ENCODE data around the gene F12.

The F12 gene

GRCh38 chr5:177366528-177367322 lies 42.6 kb downstream of the F12 start:
- DNase-seq = peak; percentile 71 to 82
- Histone ChIP-seq H3K79me2 (ENCODE audit: control insufficient read depth, insufficient read depth, low read length, poor library complexity) (peaks cover 10% of the 10 kb centered on the region), H3K27me3 (ENCODE audit: insufficient read depth, low read length) (no peaks in the 10 kb centered on the region), H3K27ac (ENCODE audit: low read depth, low read length) (peak overlapping the region; percentile 35), H3K4me1 (ENCODE audit: control insufficient read depth in 1 of 2, insufficient read depth in 2 of 2, low read length in 2 of 2) (peaks cover 17 to 21% of the 10 kb centered on the region in 2 experiments), H3K14ac (ENCODE audit: low read length) (peak overlapping the region; percentile 78), H3K9ac (ENCODE audit: low read length) (peak overlapping the region; percentile 9), H3K4me2 (ENCODE audit: low read length) (peak overlapping the region; percentile 74), H3K9me3 (ENCODE audit: insufficient read depth, low read depth, low read length) (no peaks in the 10 kb centered on the region), H2BK5ac (ENCODE audit: low read depth, low read length, poor library complexity) (peak overlapping the region; percentile 80), H2AK5ac (ENCODE audit: low read length) (no peak overlapping the region), H4K8ac (ENCODE audit: low read depth, low read length) (peak overlapping the region; percentile 95), H3K79me1 (ENCODE audit: low read length) (peaks cover 18% of the 10 kb centered on the region), H2BK120ac (ENCODE audit: insufficient read depth, low read length, poor library complexity) (peak overlapping the region; percentile 40), H2AFZ (ENCODE audit: insufficient read depth, low read length, poor library complexity) (peak overlapping the region; percentile 65), H4K12ac (ENCODE audit: low read depth, low read length) (peak overlapping the region; percentile 76), H3K4me3 (ENCODE audit: low read depth, low read length) (peak overlapping the region; percentile 65), H3K23ac (ENCODE audit: low read length) (no peak overlapping the region), H2BK12ac (ENCODE audit: low read length) (peak overlapping the region; percentile 29), H3K36me3 (ENCODE audit: control insufficient read depth in 1 of 2, insufficient read depth in 2 of 2, low read length in 2 of 2) (no peaks in the 10 kb centered on the region), H3K4ac (ENCODE audit: low read depth, low read length) (peak overlapping the region; percentile 49), H3K18ac (ENCODE audit: low read length) (peak overlapping the region; percentile 85), H4K91ac (ENCODE audit: low read depth, low read length) (peak overlapping the region; percentile 78)
- WGBS (ENCODE audit: extremely low coverage, insufficient coverage, insufficient read length) = no CpG with 5 or more reads among the region's 36 CpGs

GRCh38 chr5:177365845-177366527 lies 43.4 kb downstream of the F12 start:
- no peaks in the 10 kb centered on the region for H3K27me3 ChIP-seq (ENCODE audit: insufficient read depth, low read length)
- H4K12ac ChIP-seq (ENCODE audit: low read depth, low read length) = peak overlapping the region; percentile 76
- H3K4me1 ChIP-seq (ENCODE audit: control insufficient read depth in 1 of 2, insufficient read depth in 2 of 2, low read length in 2 of 2) = peaks cover 11 to 15% of the 10 kb centered on the region in 2 experiments
- peaks cover 13% of the 10 kb centered on the region for H3K79me1 ChIP-seq (ENCODE audit: low read length)
- no peaks in the 10 kb centered on the region for H3K9me3 ChIP-seq (ENCODE audit: insufficient read depth, low read depth, low read length)
- no CpG with 5 or more reads among the region's 14 CpGs for WGBS (ENCODE audit: extremely low coverage, insufficient coverage, insufficient read length)
- no peaks in the 10 kb centered on the region for H3K36me3 ChIP-seq (ENCODE audit: control insufficient read depth in 1 of 2, insufficient read depth in 2 of 2, low read length in 2 of 2)
- no peak overlapping the region for H3K9ac ChIP-seq (ENCODE audit: low read length)
- peak overlapping the region; percentile 95 for H4K8ac ChIP-seq (ENCODE audit: low read depth, low read length)
- peak overlapping the region; percentile 78 for H4K91ac ChIP-seq (ENCODE audit: low read depth, low read length)
- no peak overlapping the region for H3K18ac ChIP-seq (ENCODE audit: low read length)
- H2AFZ ChIP-seq (ENCODE audit: insufficient read depth, low read length, poor library complexity) = no peak overlapping the region
- peak overlapping the region; percentile 74 for H3K4me2 ChIP-seq (ENCODE audit: low read length)
- H3K79me2 ChIP-seq (ENCODE audit: control insufficient read depth, insufficient read depth, low read length, poor library complexity) = peaks cover 6% of the 10 kb centered on the region
- no peak overlapping the region for H3K4me3 ChIP-seq (ENCODE audit: low read depth, low read length)
- peak overlapping the region; percentile 35 for H3K27ac ChIP-seq (ENCODE audit: low read depth, low read length)
- peak overlapping the region; percentile 10 for H2BK12ac ChIP-seq (ENCODE audit: low read length)
- peak overlapping the region; percentile 6 for H2BK120ac ChIP-seq (ENCODE audit: insufficient read depth, low read length, poor library complexity)
- peak overlapping the region; percentile 5 for H3K14ac ChIP-seq (ENCODE audit: low read length)
- H2AK5ac ChIP-seq (ENCODE audit: low read length) = peak overlapping the region; percentile 73
- H2BK5ac ChIP-seq (ENCODE audit: low read depth, low read length, poor library complexity) = no peak overlapping the region
- no peak for DNase-seq
- no peak overlapping the region for H3K4ac ChIP-seq (ENCODE audit: low read depth, low read length)
- no peak overlapping the region for H3K23ac ChIP-seq (ENCODE audit: low read length)

DNA sequence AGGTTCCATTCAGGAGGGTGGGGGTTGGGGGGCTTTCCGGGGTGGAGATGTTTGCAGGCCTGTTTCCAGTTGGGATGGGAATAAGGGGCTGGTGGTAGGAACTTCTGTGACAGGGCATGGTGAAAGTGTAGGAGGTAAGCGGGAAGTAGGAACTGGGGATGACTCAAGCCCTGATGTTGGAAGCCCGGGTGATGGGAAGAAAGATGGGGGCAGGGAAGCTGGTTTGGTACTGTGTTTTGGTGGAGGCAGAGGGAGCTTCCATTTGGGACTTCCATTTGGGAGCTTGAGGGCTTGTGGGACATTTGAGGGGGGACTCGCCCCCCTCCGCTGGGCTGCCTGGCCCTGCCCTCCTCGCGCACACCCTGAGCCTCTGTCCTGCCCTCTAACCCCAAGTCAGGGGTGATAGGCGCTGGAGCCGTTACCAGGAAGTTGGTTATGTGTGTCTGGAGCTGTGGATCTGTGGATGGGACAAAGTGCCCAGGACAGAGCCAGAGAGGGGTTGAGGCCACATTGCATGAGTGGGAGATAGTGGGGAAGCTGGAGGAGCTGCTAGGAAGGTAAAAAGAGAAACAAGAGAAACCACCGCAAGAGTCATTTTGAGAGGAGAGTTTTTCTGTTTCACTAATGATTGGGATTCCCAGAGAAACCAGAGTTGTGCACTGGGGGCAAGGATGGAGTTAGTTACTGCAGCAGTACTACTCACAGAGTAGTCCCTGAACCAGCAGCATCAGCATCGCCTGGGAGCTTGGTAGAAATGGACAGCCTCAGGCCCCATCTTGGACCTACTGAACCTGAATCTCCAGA lies 45.0 kb downstream of the F12 start:
- H4K8ac ChIP-seq (ENCODE audit: low read depth, low read length) = no peak overlapping the region
- H2BK12ac ChIP-seq (ENCODE audit: low read length) = no peak overlapping the region
- peak in 1 of 2 donors; percentile 24 for DNase-seq
- H4K91ac ChIP-seq (ENCODE audit: low read depth, low read length) = no peak overlapping the region
- H4K12ac ChIP-seq (ENCODE audit: low read depth, low read length) = no peak overlapping the region
- H2AFZ ChIP-seq (ENCODE audit: insufficient read depth, low read length, poor library complexity) = no peak overlapping the region
- no peak overlapping the region for H2BK120ac ChIP-seq (ENCODE audit: insufficient read depth, low read length, poor library complexity)
- H3K27ac ChIP-seq (ENCODE audit: low read depth, low read length) = no peak overlapping the region
- no peak overlapping the region for H3K23ac ChIP-seq (ENCODE audit: low read length)
- H3K18ac ChIP-seq (ENCODE audit: low read length) = no peak overlapping the region
- no peak overlapping the region for H3K4me3 ChIP-seq (ENCODE audit: low read depth, low read length)
- H3K14ac ChIP-seq (ENCODE audit: low read length) = no peak overlapping the region
- H3K9me3 ChIP-seq (ENCODE audit: insufficient read depth, low read depth, low read length) = no peaks in the 10 kb centered on the region
- no peak overlapping the region for H3K4ac ChIP-seq (ENCODE audit: low read depth, low read length)
- no peak overlapping the region for H2AK5ac ChIP-seq (ENCODE audit: low read length)
- peaks cover 11 to 15% of the 10 kb centered on the region in 2 experiments for H3K4me1 ChIP-seq (ENCODE audit: control insufficient read depth in 1 of 2, insufficient read depth in 2 of 2, low read length in 2 of 2)
- H2BK5ac ChIP-seq (ENCODE audit: low read depth, low read length, poor library complexity) = no peak overlapping the region
- no peaks in the 10 kb centered on the region for H3K27me3 ChIP-seq (ENCODE audit: insufficient read depth, low read length)
- no peak overlapping the region for H3K4me2 ChIP-seq (ENCODE audit: low read length)
- peaks cover 6% of the 10 kb centered on the region for H3K79me2 ChIP-seq (ENCODE audit: control insufficient read depth, insufficient read depth, low read length, poor library complexity)
- no CpG with 5 or more reads among the region's 11 CpGs for WGBS (ENCODE audit: extremely low coverage, insufficient coverage, insufficient read length)
- no peaks in the 10 kb centered on the region for H3K36me3 ChIP-seq (ENCODE audit: control insufficient read depth in 1 of 2, insufficient read depth in 2 of 2, low read length in 2 of 2)
- H3K79me1 ChIP-seq (ENCODE audit: low read length) = peaks cover 13% of the 10 kb centered on the region
- no peak overlapping the region for H3K9ac ChIP-seq (ENCODE audit: low read length)

- Histone ChIP-seq H3K79me2 (ENCODE audit: control insufficient read depth, insufficient read depth, low read length, poor library complexity) (peaks cover 6% of the 10 kb centered on the region), H2BK12ac (ENCODE audit: low read length) (no peak overlapping the region), H3K4ac (ENCODE audit: low read depth, low read length) (no peak overlapping the region), H3K4me3 (ENCODE audit: low read depth, low read length) (no peak overlapping the region), H2AK5ac (ENCODE audit: low read length) (no peak overlapping the region), H3K23ac (ENCODE audit: low read length) (no peak overlapping the region), H3K9ac (ENCODE audit: low read length) (no peak overlapping the region), H2AFZ (ENCODE audit: insufficient read depth, low read length, poor library complexity) (no peak overlapping the region), H3K79me1 (ENCODE audit: low read length) (peaks cover 13% of the 10 kb centered on the region), H3K36me3 (ENCODE audit: control insufficient read depth in 1 of 2, insufficient read depth in 2 of 2, low read length in 2 of 2) (no peaks in the 10 kb centered on the region), H3K27me3 (ENCODE audit: insufficient read depth, low read length) (no peaks in the 10 kb centered on the region), H2BK5ac (ENCODE audit: low read depth, low read length, poor library complexity) (no peak overlapping the region), H4K91ac (ENCODE audit: low read depth, low read length) (no peak overlapping the region), H3K9me3 (ENCODE audit: insufficient read depth, low read depth, low read length) (no peaks in the 10 kb centered on the region), H3K27ac (ENCODE audit: low read depth, low read length) (no peak overlapping the region), H3K14ac (ENCODE audit: low read length) (no peak overlapping the region), H3K4me2 (ENCODE audit: low read length) (peak overlapping the region; percentile 97), H3K18ac (ENCODE audit: low read length) (no peak overlapping the region), H4K12ac (ENCODE audit: low read depth, low read length) (no peak overlapping the region), H4K8ac (ENCODE audit: low read depth, low read length) (no peak overlapping the region), H3K4me1 (ENCODE audit: control insufficient read depth in 1 of 2, insufficient read depth in 2 of 2, low read length in 2 of 2) (peaks cover 11 to 15% of the 10 kb centered on the region in 2 experiments), H2BK120ac (ENCODE audit: insufficient read depth, low read length, poor library complexity) (no peak overlapping the region)
- WGBS (ENCODE audit: extremely low coverage, insufficient coverage, insufficient read length) = no CpG with 5 or more reads among the region's 10 CpGs
- no peak for DNase-seq
Observed at GRCh38 chr5:177363565-177363964, 45.8 kb downstream of the F12 start.
